ENCODE results near the gene MRPL37.

GRCh38 chr1:54245501-54245900 lies 45.5 kb downstream of the MRPL37 start:
- no peak for TF ChIP-seq TAF1 (IDR thresholded peaks at IDR 0.05; ENCODE audit: borderline replicate concordance, low read depth, low read length)
- no peak for TF ChIP-seq POLR2A (IDR thresholded peaks at IDR 0.05; ENCODE audit: low read depth, low read length)
